Measurements from ENCODE around the gene FAM110D. TPM values are rescaled to one million over a fixed set of nuclear protein-coding genes. Genes with fewer than 3 reads are reported as not detected.

The FAM110D gene
- total RNA-seq, 2 donors from 2014 or later = 0.38 to 1.1 TPM

DNA sequence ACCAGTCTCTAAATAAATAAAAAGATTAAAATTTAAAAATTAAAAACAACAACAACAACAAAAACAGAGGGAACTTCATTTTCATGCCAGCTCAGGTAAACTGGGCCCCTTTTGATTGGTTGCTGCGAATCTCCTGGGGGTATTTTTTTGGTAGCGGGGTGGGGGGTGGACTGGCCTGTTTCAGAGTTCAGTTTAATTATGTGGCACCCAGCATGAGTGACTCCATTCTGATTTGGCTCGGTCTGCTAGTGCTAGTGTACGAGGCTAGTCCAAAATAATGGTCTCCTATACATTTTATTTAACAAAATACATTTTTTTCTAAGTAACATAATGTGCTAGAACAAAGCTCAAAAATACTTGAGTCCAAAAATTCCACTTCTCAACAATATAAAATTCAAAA lies 29.1 kb upstream of the FAM110D start:
- H3K27me3 ChIP-seq (ENCODE audit: control insufficient read depth, insufficient read depth, low read length, poor library complexity, severe bottlenecking) = no peaks in the 10 kb centered on the region
- no peak for DNase-seq
- no peak overlapping the region for H3K27ac Mint-ChIP-seq
- no peaks in the 10 kb centered on the region for H3K9me3 ChIP-seq (ENCODE audit: control insufficient read depth, low read length)
- no peaks in the 10 kb centered on the region for H3K36me3 Mint-ChIP-seq (ENCODE audit: low read depth)
- no peaks in the 10 kb centered on the region for H3K36me3 ChIP-seq (ENCODE audit: control insufficient read depth, insufficient read depth, low read length)
- no peak overlapping the region for H3K27ac ChIP-seq (ENCODE audit: low read depth, low read length)
- H3K4me3 ChIP-seq (ENCODE audit: low read length) = no peak overlapping the region
- no peak overlapping the region for H3K9ac ChIP-seq (ENCODE audit: extremely low read depth, low read length, poor library complexity, severe bottlenecking)
- peaks cover 9% of the 10 kb centered on the region for H3K9me3 Mint-ChIP-seq
- H3K4me1 Mint-ChIP-seq = peaks cover 19% of the 10 kb centered on the region
- TF ChIP-seq, protein P1, sequence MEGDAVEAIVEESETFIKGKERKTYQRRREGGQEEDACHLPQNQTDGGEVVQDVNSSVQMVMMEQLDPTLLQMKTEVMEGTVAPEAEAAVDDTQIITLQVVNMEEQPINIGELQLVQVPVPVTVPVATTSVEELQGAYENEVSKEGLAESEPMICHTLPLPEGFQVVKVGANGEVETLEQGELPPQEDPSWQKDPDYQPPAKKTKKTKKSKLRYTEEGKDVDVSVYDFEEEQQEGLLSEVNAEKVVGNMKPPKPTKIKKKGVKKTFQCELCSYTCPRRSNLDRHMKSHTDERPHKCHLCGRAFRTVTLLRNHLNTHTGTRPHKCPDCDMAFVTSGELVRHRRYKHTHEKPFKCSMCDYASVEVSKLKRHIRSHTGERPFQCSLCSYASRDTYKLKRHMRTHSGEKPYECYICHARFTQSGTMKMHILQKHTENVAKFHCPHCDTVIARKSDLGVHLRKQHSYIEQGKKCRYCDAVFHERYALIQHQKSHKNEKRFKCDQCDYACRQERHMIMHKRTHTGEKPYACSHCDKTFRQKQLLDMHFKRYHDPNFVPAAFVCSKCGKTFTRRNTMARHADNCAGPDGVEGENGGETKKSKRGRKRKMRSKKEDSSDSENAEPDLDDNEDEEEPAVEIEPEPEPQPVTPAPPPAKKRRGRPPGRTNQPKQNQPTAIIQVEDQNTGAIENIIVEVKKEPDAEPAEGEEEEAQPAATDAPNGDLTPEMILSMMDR (conservative IDR thresholded peaks at IDR 0.05) = no peak
- H3K4me3 Mint-ChIP-seq = no peak overlapping the region
- no peaks in the 10 kb centered on the region for H3K4me1 ChIP-seq (ENCODE audit: control insufficient read depth, insufficient read depth, low read length)
- WGBS, 2 experiments (ENCODE audit: insufficient coverage in 1 of 2, insufficient read length in 1 of 2) = 92 to 93% methylated on average over 2 to 4 of the region's 4 CpGs
- H3K27me3 Mint-ChIP-seq (ENCODE audit: insufficient read depth) = no peaks in the 10 kb centered on the region

DNA sequence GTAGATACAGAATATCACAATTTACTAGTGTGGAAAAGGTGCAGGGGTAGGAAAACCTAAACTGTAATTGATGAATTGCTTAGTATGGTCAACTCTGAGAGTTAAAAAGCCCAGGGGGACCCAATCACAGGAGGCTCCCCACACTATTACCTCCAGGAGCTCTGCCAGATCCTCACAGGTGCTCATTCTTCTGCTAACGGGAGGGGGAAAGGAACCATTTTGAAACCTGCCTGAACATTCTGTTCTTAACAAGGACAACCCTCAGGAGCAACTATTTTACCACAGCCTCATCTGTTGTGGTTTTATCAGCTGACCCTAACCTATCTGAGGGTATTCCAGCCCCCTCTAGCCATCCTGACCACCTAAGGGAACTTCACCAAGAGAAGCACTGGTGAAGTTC lies 28.2 kb upstream of the FAM110D start:
- H3K4me1 ChIP-seq (ENCODE audit: control insufficient read depth, insufficient read depth, low read length) = no peaks in the 10 kb centered on the region
- no peaks in the 10 kb centered on the region for H3K36me3 ChIP-seq (ENCODE audit: control insufficient read depth, insufficient read depth, low read length)
- Mint-ChIP-seq H3K36me3 (ENCODE audit: low read depth) (no peaks in the 10 kb centered on the region), H3K4me1 (peaks cover 19% of the 10 kb centered on the region), H3K4me3 (no peak overlapping the region), H3K27ac (no peak overlapping the region), H3K9me3 (peaks cover 18% of the 10 kb centered on the region), H3K27me3 (ENCODE audit: insufficient read depth) (no peaks in the 10 kb centered on the region)
- H3K4me3 ChIP-seq (ENCODE audit: low read length) = no peak overlapping the region
- no peaks in the 10 kb centered on the region for H3K27me3 ChIP-seq (ENCODE audit: control insufficient read depth, insufficient read depth, low read length, poor library complexity, severe bottlenecking)
- TF ChIP-seq, protein P1 (conservative IDR thresholded peaks at IDR 0.05) = no peak
- 73% methylated on average over 1 of the region's 1 CpG; no CpG with 5 or more reads in 1 of the 2 experiments for WGBS, 2 experiments (ENCODE audit: insufficient coverage in 1 of 2, insufficient read length in 1 of 2)
- DNase-seq = no peak
- H3K9ac ChIP-seq (ENCODE audit: extremely low read depth, low read length, poor library complexity, severe bottlenecking) = no peak overlapping the region
- H3K27ac ChIP-seq (ENCODE audit: low read depth, low read length) = no peak overlapping the region
- no peaks in the 10 kb centered on the region for H3K9me3 ChIP-seq (ENCODE audit: control insufficient read depth, low read length)

DNA sequence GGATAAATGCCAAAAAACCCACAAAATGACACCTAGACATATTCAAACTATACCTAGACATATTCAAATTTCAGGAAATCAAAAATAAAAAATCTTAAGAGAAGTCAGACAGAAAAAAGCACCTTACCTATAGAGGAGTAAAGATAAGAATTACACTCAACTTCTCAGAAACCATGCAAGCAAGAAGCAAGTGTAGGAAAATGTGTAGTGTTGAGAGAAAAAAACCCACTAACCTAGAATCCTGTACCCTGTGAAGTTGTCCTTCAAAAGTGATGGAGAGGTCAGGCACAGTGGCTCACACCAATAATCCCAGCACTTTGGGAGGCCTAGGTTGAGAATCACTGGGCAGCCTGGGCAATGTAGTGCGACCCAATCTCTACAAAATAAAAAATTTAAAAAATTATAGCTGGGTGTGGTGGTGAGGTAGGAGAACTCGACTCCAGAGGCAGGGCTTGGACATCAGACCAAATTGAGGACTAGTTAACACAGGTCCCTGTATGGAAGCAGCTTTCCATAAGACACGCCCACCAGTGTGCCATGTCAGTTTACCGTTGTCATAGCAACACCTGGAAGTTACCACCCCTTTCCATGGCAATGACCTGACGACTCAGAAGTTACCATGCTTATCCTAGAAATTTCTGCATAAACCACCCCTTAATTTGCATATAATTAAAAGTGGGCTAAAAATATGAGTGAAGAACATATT lies 26.6 kb upstream of the FAM110D start:
- H3K27ac Mint-ChIP-seq = no peak overlapping the region
- no peaks in the 10 kb centered on the region for H3K27me3 ChIP-seq (ENCODE audit: control insufficient read depth, insufficient read depth, low read length, poor library complexity, severe bottlenecking)
- no peaks in the 10 kb centered on the region for H3K36me3 Mint-ChIP-seq (ENCODE audit: low read depth)
- H3K27me3 Mint-ChIP-seq (ENCODE audit: insufficient read depth) = no peaks in the 10 kb centered on the region
- peaks cover 8% of the 10 kb centered on the region for H3K4me1 Mint-ChIP-seq
- no peak overlapping the region for H3K9ac ChIP-seq (ENCODE audit: extremely low read depth, low read length, poor library complexity, severe bottlenecking)
- peaks cover 18% of the 10 kb centered on the region for H3K9me3 Mint-ChIP-seq
- no peaks in the 10 kb centered on the region for H3K4me1 ChIP-seq (ENCODE audit: control insufficient read depth, insufficient read depth, low read length)
- H3K9me3 ChIP-seq (ENCODE audit: control insufficient read depth, low read length) = no peaks in the 10 kb centered on the region
- DNase-seq = peak; percentile 73
- no peak overlapping the region for H3K4me3 ChIP-seq (ENCODE audit: low read length)
- 89 to 91% methylated on average over 3 to 4 of the region's 5 CpGs for WGBS, 2 experiments (ENCODE audit: insufficient coverage in 1 of 2, insufficient read length in 1 of 2)
- TF ChIP-seq, protein P1 (conservative IDR thresholded peaks at IDR 0.05) = no peak
- H3K27ac ChIP-seq (ENCODE audit: low read depth, low read length) = no peak overlapping the region
- no peaks in the 10 kb centered on the region for H3K36me3 ChIP-seq (ENCODE audit: control insufficient read depth, insufficient read depth, low read length)
- H3K4me3 Mint-ChIP-seq = no peak overlapping the region
